Measurements from ENCODE around the gene DBH.

DBH gene

GRCh38 chr9:133701981-133702797, 66.0 kb downstream of the DBH start:
- DNase-seq (ENCODE audit: low read depth): no peak

- no peak for DNase-seq (ENCODE audit: low read depth)
Observed at GRCh38 chr9:133702798-133703590, 66.8 kb downstream of the DBH start.

- no peak for DNase-seq (ENCODE audit: low read depth)
Observed at GRCh38 chr9:133703591-133704399, 67.6 kb downstream of the DBH start.

GRCh38 chr9:133704711-133705181, 68.6 kb downstream of the DBH start:
- no peak for DNase-seq (ENCODE audit: low read depth)

GRCh38 chr9:133705576-133705975, 69.4 kb downstream of the DBH start:
- no peak for DNase-seq (ENCODE audit: low read depth)

- DNase-seq (ENCODE audit: low read depth): no peak
Observed at GRCh38 chr9:133706307-133707050, 70.3 kb downstream of the DBH start.

GRCh38 chr9:133707065-133707762, 71.1 kb downstream of the DBH start:
- DNase-seq (ENCODE audit: low read depth): no peak

GRCh38 chr9:133707763-133708245, 71.6 kb downstream of the DBH start:
- no peak for DNase-seq (ENCODE audit: low read depth)

- DNase-seq (ENCODE audit: low read depth): no peak
Observed at GRCh38 chr9:133708246-133709014, 72.3 kb downstream of the DBH start.
